NT2/D1 (cell line): Measurements from ENCODE around the gene ACIN1.

Experiments
- SUZ12 ChIP-seq: IDR thresholded peaks from 2 replicates; pipeline ENCODE4 v1.6.1; 2011; ENCODE audit not compliant: insufficient read length, insufficient read depth; ENCODE audit errors: extremely low read depth
- YY1 ChIP-seq: IDR thresholded peaks from 2 replicates; pipeline ENCODE4 v1.6.1; 2011; ENCODE audit not compliant: insufficient read length, insufficient read depth
- ZNF274 ChIP-seq: IDR thresholded peaks from 2 replicates; pipeline ENCODE4 v1.6.1; 2011; ENCODE audit warnings: mild to moderate bottlenecking, low read depth, low read length

DNA sequence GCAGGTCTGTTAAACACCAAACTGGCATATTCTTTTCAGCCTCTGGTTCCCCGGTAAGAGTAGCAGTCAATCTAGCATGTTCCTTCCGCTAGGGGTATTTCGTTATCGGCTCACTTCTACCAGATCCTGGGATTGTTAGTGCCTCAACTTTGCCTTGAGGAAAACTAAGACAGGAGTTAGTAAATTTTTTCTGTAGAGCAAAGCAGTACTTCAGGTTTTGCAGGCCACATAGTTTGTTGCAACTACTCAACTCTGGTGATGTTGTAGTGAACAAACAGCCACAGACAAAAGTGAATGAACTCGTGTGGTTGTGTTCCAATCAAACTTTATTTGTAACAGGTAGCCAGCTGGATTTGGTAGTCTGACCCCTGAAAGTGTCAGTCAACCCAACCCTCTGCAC lies 31.3 kb downstream of the ACIN1 start:
- no peak for TF ChIP-seq YY1
- no peak for TF ChIP-seq ZNF274
- TF ChIP-seq SUZ12: no peak
